ENCODE measurements around the gene DUSP18.
A peak's percentile ranks its signal among the peaks of the same experiment; 100 is the strongest.
"Not testable (repeated sequence)": the region's sequence is repeated elsewhere in the genome, so short reads cannot be mapped to it uniquely, and the experiment has no call there.

GRCh38 chr22:30679895-30680690, 12.4 kb upstream of the DUSP18 start:
- TF ChIP-seq, protein P1, sequence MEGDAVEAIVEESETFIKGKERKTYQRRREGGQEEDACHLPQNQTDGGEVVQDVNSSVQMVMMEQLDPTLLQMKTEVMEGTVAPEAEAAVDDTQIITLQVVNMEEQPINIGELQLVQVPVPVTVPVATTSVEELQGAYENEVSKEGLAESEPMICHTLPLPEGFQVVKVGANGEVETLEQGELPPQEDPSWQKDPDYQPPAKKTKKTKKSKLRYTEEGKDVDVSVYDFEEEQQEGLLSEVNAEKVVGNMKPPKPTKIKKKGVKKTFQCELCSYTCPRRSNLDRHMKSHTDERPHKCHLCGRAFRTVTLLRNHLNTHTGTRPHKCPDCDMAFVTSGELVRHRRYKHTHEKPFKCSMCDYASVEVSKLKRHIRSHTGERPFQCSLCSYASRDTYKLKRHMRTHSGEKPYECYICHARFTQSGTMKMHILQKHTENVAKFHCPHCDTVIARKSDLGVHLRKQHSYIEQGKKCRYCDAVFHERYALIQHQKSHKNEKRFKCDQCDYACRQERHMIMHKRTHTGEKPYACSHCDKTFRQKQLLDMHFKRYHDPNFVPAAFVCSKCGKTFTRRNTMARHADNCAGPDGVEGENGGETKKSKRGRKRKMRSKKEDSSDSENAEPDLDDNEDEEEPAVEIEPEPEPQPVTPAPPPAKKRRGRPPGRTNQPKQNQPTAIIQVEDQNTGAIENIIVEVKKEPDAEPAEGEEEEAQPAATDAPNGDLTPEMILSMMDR (IDR thresholded peaks at IDR 0.05) = peak in 2 of 6 experiments; percentile 1 to 7
- TF ChIP-seq POLR2A (IDR thresholded peaks at IDR 0.05) = not testable (repeated sequence)
